Trophoblast cell (in vitro differentiated cells and primary cell): Measurements from ENCODE around the gene KIF21B.

ENCODE experiments used
- DNase-seq, 2 donors: peaks; one replicate each; pipeline ENCODE4 v3.0.0-alpha.2; 2016
- H2AFZ ChIP-seq: 2 replicates; pipeline ENCODE4 v1.6.1; 2013; ENCODE audit warnings: low read length, moderate library complexity, mild to moderate bottlenecking; ENCODE audit not compliant: insufficient read depth, poor library complexity
- H2AK5ac ChIP-seq: 2 replicates; pipeline ENCODE4 v1.6.1; 2013; ENCODE audit warnings: mild to moderate bottlenecking, low read length
- H2BK120ac ChIP-seq: 2 replicates; pipeline ENCODE4 v1.6.1; 2013; ENCODE audit warnings: low read length, mild to moderate bottlenecking, moderate library complexity; ENCODE audit not compliant: insufficient read depth, poor library complexity
- H2BK12ac ChIP-seq: 2 replicates; pipeline ENCODE4 v1.6.1; 2013; ENCODE audit warnings: mild to moderate bottlenecking, low read length, moderate library complexity
- H2BK5ac ChIP-seq: 2 replicates; pipeline ENCODE4 v1.6.1; 2013; ENCODE audit warnings: low read length, low read depth, moderate library complexity, mild to moderate bottlenecking; ENCODE audit not compliant: poor library complexity
- H3K14ac ChIP-seq: 2 replicates; pipeline ENCODE4 v1.6.1; 2013; ENCODE audit warnings: mild to moderate bottlenecking, low read length
- H3K18ac ChIP-seq: 2 replicates; pipeline ENCODE4 v1.6.1; 2013; ENCODE audit warnings: mild to moderate bottlenecking, low read length
- H3K23ac ChIP-seq: 2 replicates; pipeline ENCODE4 v1.6.1; 2013; ENCODE audit warnings: low read length
- H3K27ac ChIP-seq: 2 replicates; pipeline ENCODE4 v1.5.1; 2013; ENCODE audit warnings: low read depth, mild to moderate bottlenecking, inconsistent platforms, low read length, moderate library complexity
- H3K27me3 ChIP-seq: 2 replicates; pipeline ENCODE4 v1.6.1; 2013; ENCODE audit warnings: inconsistent platforms, mild to moderate bottlenecking, low read length, moderate library complexity; ENCODE audit not compliant: insufficient read depth
- H3K36me3 ChIP-seq, 2 experiments: 1 replicate in 1 of 2; 2 replicates in 1 of 2; pipeline ENCODE4 v1.6.1; 2013; ENCODE audit warnings: low read length in 2 of 2, mild to moderate bottlenecking in 2 of 2, moderate library complexity in 1 of 2; ENCODE audit not compliant: insufficient read depth in 2 of 2, control insufficient read depth in 1 of 2
- H3K4ac ChIP-seq: 2 replicates; pipeline ENCODE4 v1.6.1; 2013; ENCODE audit warnings: low read depth, mild to moderate bottlenecking, low read length, moderate library complexity
- H3K4me1 ChIP-seq, 2 experiments: 1 replicate in 1 of 2; 2 replicates in 1 of 2; pipeline ENCODE4 v1.6.1; 2013; ENCODE audit warnings: low read length in 2 of 2, mild to moderate bottlenecking in 2 of 2, moderate library complexity in 1 of 2; ENCODE audit not compliant: insufficient read depth in 2 of 2, control insufficient read depth in 1 of 2
- H3K4me2 ChIP-seq: 2 replicates; pipeline ENCODE4 v1.6.1; 2013; ENCODE audit warnings: inconsistent platforms, mild to moderate bottlenecking, low read length, moderate library complexity
- H3K4me3 ChIP-seq: 2 replicates; pipeline ENCODE4 v1.5.1; 2013; ENCODE audit warnings: mild to moderate bottlenecking, low read depth, low read length, inconsistent platforms
- H3K79me1 ChIP-seq: one replicate; pipeline ENCODE4 v1.6.1; 2013; ENCODE audit warnings: low read length
- H3K79me2 ChIP-seq: 2 replicates; pipeline ENCODE4 v1.6.1; 2013; ENCODE audit warnings: low read length, mild to moderate bottlenecking; ENCODE audit not compliant: control insufficient read depth, insufficient read depth, poor library complexity
- H3K9ac ChIP-seq: 2 replicates; pipeline ENCODE4 v1.6.1; 2013; ENCODE audit warnings: mild to moderate bottlenecking, low read length
- H3K9me3 ChIP-seq: 2 replicates; pipeline ENCODE4 v1.6.1; 2013; ENCODE audit warnings: low read depth, mild to moderate bottlenecking, control low read depth, inconsistent platforms, low read length; ENCODE audit not compliant: insufficient read depth
- H4K12ac ChIP-seq: 2 replicates; pipeline ENCODE4 v1.6.1; 2013; ENCODE audit warnings: low read depth, mild to moderate bottlenecking, low read length, moderate library complexity
- H4K8ac ChIP-seq: 2 replicates; pipeline ENCODE4 v1.6.1; 2013; ENCODE audit warnings: low read depth, mild to moderate bottlenecking, low read length, moderate library complexity
- H4K91ac ChIP-seq: one replicate; pipeline ENCODE4 v1.6.1; 2013; ENCODE audit warnings: low read depth, mild to moderate bottlenecking, low read length, moderate library complexity
- WGBS: extraction: QIAGEN DNeasy Blood & Tissue Kit; methylation state at CpG from one replicate; pipeline ENCODE4 v1.1.7; 2013; ENCODE audit warnings: missing lambda C conversion rate; ENCODE audit not compliant: insufficient read length, insufficient coverage; ENCODE audit errors: extremely low coverage; 5-methylcytosine and 5-hydroxymethylcytosine counted together

KIF21B gene

DNA sequence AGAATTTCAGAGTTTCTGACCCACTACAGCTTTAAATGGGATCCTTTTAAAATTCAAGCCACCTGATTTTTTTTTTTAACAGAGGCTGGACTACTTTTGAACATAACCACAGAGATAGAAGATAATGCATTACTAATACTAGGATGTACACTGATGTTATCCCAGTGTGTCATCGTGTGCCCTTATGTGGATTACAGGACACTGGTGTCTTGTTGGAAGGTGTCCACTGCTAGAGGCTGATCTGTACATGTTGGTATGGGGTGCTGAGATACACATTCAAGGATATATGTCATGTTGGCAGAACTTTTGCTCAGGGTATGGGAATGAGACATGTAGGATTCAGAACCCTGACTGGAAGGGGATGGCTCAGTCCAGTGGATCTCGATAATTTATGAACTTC lies 72.5 kb downstream of the KIF21B start:
- Histone ChIP-seq H3K79me2 (no peaks in the 10 kb centered on the region), H2AFZ (no peak overlapping the region), H3K9me3 (peaks cover 10% of the 10 kb centered on the region), H4K8ac (no peak overlapping the region), H4K91ac (no peak overlapping the region), H3K27me3 (no peaks in the 10 kb centered on the region), H3K4me2 (no peak overlapping the region), H3K9ac (no peak overlapping the region), H3K4me3 (no peak overlapping the region), H2BK120ac (no peak overlapping the region), H3K18ac (no peak overlapping the region), H3K14ac (no peak overlapping the region), H3K27ac (no peak overlapping the region), H3K79me1 (no peaks in the 10 kb centered on the region), H3K4me1 (no peaks in the 10 kb centered on the region), H3K36me3 (no peaks in the 10 kb centered on the region), H2BK5ac (no peak overlapping the region), H2AK5ac (no peak overlapping the region), H4K12ac (no peak overlapping the region), H2BK12ac (no peak overlapping the region), H3K23ac (no peak overlapping the region), H3K4ac (no peak overlapping the region)
- WGBS = no CpG with 5 or more reads among the region's 2 CpGs
- peak; percentile 54 to 66 for DNase-seq

DNA sequence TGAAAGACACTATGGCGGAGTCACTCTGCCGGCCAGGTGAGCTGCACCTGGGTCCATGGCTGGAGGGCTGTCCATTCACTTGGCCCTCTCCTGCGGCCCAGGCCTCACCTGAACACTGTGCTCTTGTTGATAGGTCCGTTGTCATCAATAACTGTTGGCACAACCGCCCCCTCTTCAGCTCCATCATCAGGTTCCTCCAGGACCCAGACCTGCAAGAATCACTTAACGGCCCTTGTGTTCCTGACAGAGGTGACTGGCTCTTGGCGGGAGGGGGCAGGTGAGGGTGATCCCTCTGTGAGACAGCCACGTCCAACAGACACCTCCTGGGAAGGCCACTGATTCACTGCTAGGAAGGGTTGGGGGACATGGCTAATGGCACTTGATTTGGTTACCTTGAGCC lies 73.9 kb downstream of the KIF21B start:
- no peaks in the 10 kb centered on the region for H3K79me1 ChIP-seq
- no peak overlapping the region for H3K4me2 ChIP-seq
- no peaks in the 10 kb centered on the region for H3K79me2 ChIP-seq
- no peak overlapping the region for H2AK5ac ChIP-seq
- H4K12ac ChIP-seq = no peak overlapping the region
- H3K18ac ChIP-seq = no peak overlapping the region
- no peak overlapping the region for H2BK5ac ChIP-seq
- H3K4me3 ChIP-seq = no peak overlapping the region
- H2AFZ ChIP-seq = no peak overlapping the region
- H3K14ac ChIP-seq = no peak overlapping the region
- no peak overlapping the region for H3K4ac ChIP-seq
- H3K36me3 ChIP-seq = no peaks in the 10 kb centered on the region
- peaks cover 10% of the 10 kb centered on the region for H3K9me3 ChIP-seq
- no peak overlapping the region for H3K9ac ChIP-seq
- no peaks in the 10 kb centered on the region for H3K27me3 ChIP-seq
- H2BK120ac ChIP-seq = no peak overlapping the region
- DNase-seq = no peak
- no peak overlapping the region for H2BK12ac ChIP-seq
- no peak overlapping the region for H3K23ac ChIP-seq
- no CpG with 5 or more reads among the region's 8 CpGs for WGBS
- no peak overlapping the region for H3K27ac ChIP-seq
- H4K8ac ChIP-seq = no peak overlapping the region
- H4K91ac ChIP-seq = no peak overlapping the region
- H3K4me1 ChIP-seq = peaks cover 4 to 5% of the 10 kb centered on the region in 2 experiments

DNA sequence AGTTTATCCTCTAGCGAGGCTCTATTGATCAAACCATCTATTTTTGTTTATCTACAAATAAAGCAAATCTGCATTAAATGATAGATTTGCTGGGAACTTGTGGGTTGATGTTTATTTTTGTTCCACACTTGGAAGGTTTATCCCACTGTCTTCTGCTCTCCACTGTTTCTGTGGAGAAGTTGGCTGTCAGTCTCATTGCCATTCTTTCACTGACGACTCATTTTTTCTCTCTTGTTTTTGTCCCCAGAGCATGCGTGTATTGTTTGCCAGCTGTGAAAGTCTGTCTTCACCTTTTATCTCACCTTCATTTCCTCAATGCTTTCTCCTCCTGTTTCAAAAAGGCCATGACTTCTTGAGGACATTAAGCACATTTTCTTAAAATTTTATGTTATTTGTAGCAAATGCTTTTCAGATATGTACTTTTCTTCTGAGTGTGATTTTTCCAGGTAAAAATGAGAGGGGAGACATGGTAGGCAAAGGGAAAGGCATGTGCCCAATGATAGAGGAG lies 76.4 kb downstream of the KIF21B start:
- DNase-seq = no peak
- H3K79me1 ChIP-seq = no peaks in the 10 kb centered on the region
- no peak overlapping the region for H3K9ac ChIP-seq
- no peak overlapping the region for H3K23ac ChIP-seq
- H2AFZ ChIP-seq = no peak overlapping the region
- H3K79me2 ChIP-seq = no peaks in the 10 kb centered on the region
- no peak overlapping the region for H2BK12ac ChIP-seq
- WGBS = no CpG with 5 or more reads among the region's 3 CpGs
- no peak overlapping the region for H3K4me2 ChIP-seq
- H3K4me3 ChIP-seq = no peak overlapping the region
- H2BK120ac ChIP-seq = no peak overlapping the region
- H3K4ac ChIP-seq = no peak overlapping the region
- peaks cover 4 to 5% of the 10 kb centered on the region in 2 experiments for H3K4me1 ChIP-seq
- no peak overlapping the region for H2BK5ac ChIP-seq
- H4K91ac ChIP-seq = no peak overlapping the region
- H3K14ac ChIP-seq = no peak overlapping the region
- peaks cover 10% of the 10 kb centered on the region for H3K9me3 ChIP-seq
- H2AK5ac ChIP-seq = no peak overlapping the region
- no peaks in the 10 kb centered on the region for H3K27me3 ChIP-seq
- H3K36me3 ChIP-seq = no peaks in the 10 kb centered on the region
- no peak overlapping the region for H4K8ac ChIP-seq
- no peak overlapping the region for H3K18ac ChIP-seq
- H3K27ac ChIP-seq = no peak overlapping the region
- no peak overlapping the region for H4K12ac ChIP-seq

DNA sequence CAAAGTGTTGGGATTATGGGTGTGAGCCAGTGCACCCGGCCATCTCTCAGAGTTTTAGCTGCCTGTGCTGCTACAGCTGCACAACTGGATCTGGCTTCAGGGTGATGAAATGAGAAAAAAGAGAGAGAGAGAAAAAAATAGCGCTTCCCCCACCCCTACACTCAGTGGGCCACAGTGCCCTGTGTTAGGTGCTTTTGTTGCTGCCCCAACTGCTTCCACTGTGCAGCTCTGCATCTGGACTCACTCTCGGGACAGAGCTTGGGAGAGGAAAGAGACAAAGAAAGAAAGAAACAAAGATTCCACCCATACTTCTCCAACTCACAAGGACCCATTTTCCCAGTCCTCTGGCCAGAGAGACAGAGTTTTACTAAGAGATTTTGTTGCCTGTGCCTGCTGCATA lies 78.4 kb downstream of the KIF21B start:
- no peaks in the 10 kb centered on the region for H3K36me3 ChIP-seq
- no peak overlapping the region for H4K8ac ChIP-seq
- H3K18ac ChIP-seq = no peak overlapping the region
- H3K4ac ChIP-seq = no peak overlapping the region
- no peak overlapping the region for H3K4me2 ChIP-seq
- no peaks in the 10 kb centered on the region for H3K79me2 ChIP-seq
- H2BK12ac ChIP-seq = no peak overlapping the region
- no peaks in the 10 kb centered on the region for H3K27me3 ChIP-seq
- no peak overlapping the region for H3K9ac ChIP-seq
- no peaks in the 10 kb centered on the region for H3K79me1 ChIP-seq
- peak overlapping the region; percentile 7 for H3K27ac ChIP-seq
- H2AFZ ChIP-seq = no peak overlapping the region
- no peak overlapping the region for H2BK5ac ChIP-seq
- H3K9me3 ChIP-seq = peaks cover 10% of the 10 kb centered on the region
- peaks cover 4 to 5% of the 10 kb centered on the region in 2 experiments for H3K4me1 ChIP-seq
- H2BK120ac ChIP-seq = no peak overlapping the region
- DNase-seq = no peak
- H3K4me3 ChIP-seq = no peak overlapping the region
- no CpG with 5 or more reads among the region's 3 CpGs for WGBS
- H3K23ac ChIP-seq = no peak overlapping the region
- H4K91ac ChIP-seq = no peak overlapping the region
- no peak overlapping the region for H4K12ac ChIP-seq
- no peak overlapping the region for H2AK5ac ChIP-seq
- H3K14ac ChIP-seq = no peak overlapping the region
